HG03039 (cell line): ENCODE measurements around the gene GDPD5.

Experiments used
- ATAC-seq: cut with Tn5 transposase; IDR thresholded peaks from one replicate; pipeline ENCODE4 v1.9.1; 2021; ENCODE audit warnings: mild to moderate bottlenecking, moderate library complexity; ENCODE audit not compliant: unreplicated experiment

GDPD5 gene

GRCh38 chr11:75516886-75517285, 8.9 kb downstream of the GDPD5 start:
- ATAC-seq: no peak

GRCh38 chr11:75516140-75516539, 9.6 kb downstream of the GDPD5 start:
- ATAC-seq: no peak

GRCh38 chr11:75514596-75514995, 11.1 kb downstream of the GDPD5 start:
- no peak for ATAC-seq

- ATAC-seq: no peak
Observed at GRCh38 chr11:75513250-75513649, 12.5 kb downstream of the GDPD5 start.

- ATAC-seq: no peak
Observed at GRCh38 chr11:75510723-75511019, 15.1 kb downstream of the GDPD5 start.

GRCh38 chr11:75510004-75510722, 15.6 kb downstream of the GDPD5 start:
- ATAC-seq: no peak

DNA sequence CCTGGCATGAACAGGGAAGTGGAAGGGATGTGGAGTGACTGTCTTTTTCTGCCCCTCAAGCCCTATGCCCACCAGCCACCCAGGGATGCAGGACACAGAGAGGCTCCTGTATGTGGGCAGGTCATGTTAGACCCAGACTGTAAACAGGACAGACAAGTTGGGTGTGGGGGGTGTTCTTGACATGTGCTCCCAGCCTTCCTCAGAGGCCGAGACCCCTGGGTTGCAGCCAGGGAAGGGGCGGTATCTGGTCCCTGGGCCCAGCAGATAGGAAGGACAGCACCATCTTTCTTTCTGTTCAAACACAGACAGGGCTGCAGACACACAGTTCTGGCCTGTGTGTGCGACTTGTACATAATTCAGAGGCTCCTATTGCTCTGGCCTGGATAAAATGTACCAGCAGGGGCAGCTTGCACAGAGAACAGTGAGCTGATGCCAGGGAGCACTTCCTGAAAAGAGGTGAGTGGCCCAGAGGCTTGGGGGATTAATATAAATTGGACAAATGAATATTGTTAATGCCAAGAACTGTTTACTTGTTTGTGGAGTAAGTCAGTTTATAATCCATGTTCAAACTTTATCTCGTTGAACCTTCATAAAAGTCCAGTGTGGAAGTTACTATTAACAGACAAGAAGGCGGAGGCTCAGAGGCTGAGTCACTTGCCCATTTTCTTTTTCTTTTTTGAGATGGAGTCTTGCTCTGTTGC, 16.6 kb downstream of the GDPD5 start:
- no peak for ATAC-seq

DNA sequence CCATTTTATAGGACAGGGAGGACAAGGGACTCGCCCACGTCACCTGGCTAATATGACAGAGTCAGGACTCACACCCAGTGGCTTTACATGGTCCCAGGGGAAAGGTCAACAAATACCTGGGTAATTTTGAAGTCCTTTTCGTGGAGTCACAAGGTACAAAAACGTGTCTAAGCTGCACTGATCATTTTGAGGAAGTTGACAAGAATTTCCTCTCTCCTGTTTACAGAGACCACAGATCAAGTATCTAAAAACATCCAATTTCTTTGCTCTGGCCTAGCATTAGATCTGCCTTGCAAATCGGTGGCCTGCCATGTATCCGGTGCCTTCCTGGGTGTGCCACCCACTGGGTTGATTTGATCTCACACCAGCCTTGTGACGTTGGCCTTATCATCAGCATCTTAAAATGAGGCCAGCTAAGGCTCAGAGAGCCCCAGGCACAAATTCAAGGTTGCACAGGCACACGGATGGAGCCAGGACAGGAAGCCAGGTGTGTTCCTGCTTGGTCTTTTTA, 17.6 kb downstream of the GDPD5 start:
- ATAC-seq: no peak

DNA sequence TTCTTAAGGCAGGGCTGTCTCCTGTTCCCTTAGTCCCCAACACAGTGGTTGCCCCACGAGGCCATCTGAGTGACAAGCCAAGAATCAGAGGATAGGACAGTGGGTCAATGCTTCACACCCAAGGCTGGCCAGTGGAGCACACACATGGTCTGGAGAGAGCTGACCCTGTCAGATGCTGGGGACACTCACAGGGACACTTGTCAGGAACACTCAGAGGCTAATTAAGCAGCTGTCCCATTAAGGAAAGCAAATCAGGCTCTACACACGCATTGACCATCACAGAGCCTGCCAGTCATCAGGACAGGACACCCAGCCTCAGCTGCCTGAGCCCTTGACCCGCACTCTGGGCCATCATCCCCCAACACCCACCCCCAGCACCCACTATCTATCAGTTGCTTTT, 18.2 kb downstream of the GDPD5 start:
- ATAC-seq: no peak

DNA sequence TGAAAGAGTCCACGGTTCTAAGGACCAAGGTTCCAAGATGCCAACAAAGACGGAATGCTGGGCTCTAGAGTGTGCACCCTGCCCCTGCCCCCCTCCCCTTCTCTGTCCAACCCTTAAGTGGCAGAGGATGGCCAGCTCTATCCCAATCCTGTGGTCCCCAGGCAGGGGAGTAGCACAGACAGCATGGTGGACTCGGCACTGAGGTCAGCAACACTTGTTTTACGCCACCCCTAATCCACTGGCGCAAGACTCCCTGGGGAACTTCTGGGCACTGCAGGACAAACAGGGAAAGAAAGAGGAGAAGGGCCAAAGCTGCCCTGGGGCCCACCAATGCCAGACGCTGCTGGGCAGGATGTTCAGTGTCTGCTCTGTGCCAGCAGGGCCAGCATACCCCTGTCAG, 18.9 kb downstream of the GDPD5 start:
- no peak for ATAC-seq

- ATAC-seq: no peak
Observed at GRCh38 chr11:75505916-75506692, 19.6 kb downstream of the GDPD5 start.

GRCh38 chr11:75504501-75504900, 21.2 kb downstream of the GDPD5 start:
- no peak for ATAC-seq

- ATAC-seq: no peak
Observed at GRCh38 chr11:75503531-75504099, 22.1 kb downstream of the GDPD5 start.

GRCh38 chr11:75502138-75502537, 23.6 kb downstream of the GDPD5 start:
- no peak for ATAC-seq

DNA sequence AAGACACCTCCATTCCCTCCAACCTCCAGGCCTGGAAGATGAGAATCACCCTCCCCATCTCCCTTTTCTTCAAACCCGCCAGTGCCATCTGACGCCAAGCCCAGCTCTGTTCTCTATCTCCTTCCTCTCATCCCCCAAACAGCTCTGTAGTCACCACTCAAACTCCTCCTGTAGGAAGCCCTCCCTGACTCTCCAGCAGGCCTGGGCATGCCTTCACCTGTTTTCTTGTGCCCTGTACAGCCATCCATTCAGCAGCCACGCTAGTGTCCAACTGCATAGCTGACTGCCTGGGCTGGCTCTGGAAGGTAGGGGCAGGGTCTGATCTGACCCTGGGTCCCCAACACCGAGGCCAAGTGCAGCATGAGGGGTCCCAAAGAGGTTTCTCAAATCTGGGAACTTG, 25.0 kb downstream of the GDPD5 start:
- ATAC-seq: no peak

GRCh38 chr11:75499423-75500190, 26.1 kb downstream of the GDPD5 start:
- ATAC-seq: no peak

DNA sequence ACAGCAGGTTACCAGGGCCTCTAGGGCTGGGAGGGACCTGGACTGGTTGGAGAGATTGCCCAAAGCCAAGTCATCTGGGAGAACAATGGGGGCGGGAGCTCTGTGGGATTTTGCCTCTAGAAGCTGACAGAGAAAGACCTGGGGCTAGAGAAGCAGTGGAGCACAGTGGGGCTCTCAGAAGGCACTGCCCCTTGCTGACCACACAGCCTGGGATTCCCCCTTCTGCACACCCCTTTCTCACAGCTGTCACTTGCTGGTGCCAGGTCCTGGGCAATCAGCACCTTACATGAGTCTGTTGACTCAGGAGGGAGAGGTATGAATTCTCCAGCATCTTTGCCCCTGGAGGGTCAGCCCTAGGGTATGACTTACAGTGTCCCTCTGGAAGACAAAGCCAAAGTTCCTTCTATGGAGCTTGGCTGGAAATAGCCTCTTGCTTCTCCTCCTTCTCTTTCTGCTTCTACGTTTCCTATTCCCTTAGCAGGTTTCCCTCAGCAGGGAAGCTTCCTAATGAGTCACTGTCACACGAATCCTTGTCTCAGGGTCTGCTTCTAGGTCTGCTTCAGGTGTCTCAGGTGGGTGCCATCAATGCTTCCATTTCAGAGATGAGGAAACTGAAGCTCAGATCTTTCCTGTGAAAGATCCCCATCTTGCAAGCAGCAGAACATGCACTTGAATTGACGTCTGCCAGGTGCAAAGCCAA, 27.0 kb downstream of the GDPD5 start:
- ATAC-seq: no peak

GRCh38 chr11:75497788-75498409, 27.8 kb downstream of the GDPD5 start:
- no peak for ATAC-seq

GRCh38 chr11:75496305-75496752, 29.4 kb downstream of the GDPD5 start:
- ATAC-seq: no peak
